GM18909 (cell line): Measurements from ENCODE around the gene RNASE13.
A peak's percentile ranks its signal among the peaks of the same experiment; 100 is the strongest.
"Not testable (repeated sequence)": the region's sequence is repeated elsewhere in the genome, so short reads cannot be mapped to it uniquely, and the experiment has no call there.

Experiments used
- ATAC-seq: cut with Tn5 transposase; IDR thresholded peaks from one replicate; pipeline ENCODE4 v1.9.1; 2021; ENCODE audit warnings: mild to moderate bottlenecking; ENCODE audit not compliant: unreplicated experiment, poor library complexity

Gene RNASE13

DNA sequence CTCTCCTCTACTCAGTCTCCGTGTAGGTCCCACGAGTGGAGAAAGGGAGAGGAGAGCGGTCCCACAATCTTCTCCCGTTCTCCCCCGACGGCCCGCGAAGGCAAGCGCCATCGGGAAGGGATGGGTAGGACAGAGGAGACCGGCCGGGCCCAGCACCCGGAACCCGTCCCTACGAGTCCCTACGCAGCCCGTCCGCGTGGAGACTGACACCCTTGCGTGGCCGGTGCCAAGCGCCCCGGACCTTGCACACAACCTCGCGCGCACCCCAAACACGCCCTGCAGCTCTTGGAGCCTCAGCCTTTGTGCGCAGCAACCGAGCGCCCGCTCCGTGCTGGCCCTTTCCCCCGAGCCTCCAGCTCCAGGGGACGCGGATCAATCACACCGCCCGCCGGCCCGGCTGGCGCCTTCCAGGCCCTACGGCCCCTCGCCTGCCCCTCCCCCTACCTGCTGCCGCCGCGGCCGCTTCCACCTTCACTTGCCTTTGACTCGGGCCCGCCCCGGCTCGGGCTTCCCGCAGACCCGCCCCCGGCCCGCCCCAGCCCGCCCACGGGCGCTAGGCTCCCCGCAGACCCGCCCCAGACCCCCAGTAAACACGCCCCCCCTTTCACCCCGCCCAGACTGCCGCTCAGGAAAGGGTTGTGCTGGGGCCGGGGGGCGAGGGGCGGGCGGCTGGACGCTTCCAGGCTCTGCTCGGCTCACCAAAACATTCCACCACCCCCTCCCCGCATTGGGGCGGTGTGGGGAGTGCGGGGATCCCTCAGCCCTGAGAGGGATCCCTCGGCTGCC, 9.8 kb downstream of the RNASE13 start, which contains the start of gene NDRG2:
Gene NDRG2, minus strand, starts transcription at position 477 of the 786 bp plus-strand sequence. CDS start 1,746 bp downstream, outside the sequence.
- peak; percentile 48 for ATAC-seq

DNA sequence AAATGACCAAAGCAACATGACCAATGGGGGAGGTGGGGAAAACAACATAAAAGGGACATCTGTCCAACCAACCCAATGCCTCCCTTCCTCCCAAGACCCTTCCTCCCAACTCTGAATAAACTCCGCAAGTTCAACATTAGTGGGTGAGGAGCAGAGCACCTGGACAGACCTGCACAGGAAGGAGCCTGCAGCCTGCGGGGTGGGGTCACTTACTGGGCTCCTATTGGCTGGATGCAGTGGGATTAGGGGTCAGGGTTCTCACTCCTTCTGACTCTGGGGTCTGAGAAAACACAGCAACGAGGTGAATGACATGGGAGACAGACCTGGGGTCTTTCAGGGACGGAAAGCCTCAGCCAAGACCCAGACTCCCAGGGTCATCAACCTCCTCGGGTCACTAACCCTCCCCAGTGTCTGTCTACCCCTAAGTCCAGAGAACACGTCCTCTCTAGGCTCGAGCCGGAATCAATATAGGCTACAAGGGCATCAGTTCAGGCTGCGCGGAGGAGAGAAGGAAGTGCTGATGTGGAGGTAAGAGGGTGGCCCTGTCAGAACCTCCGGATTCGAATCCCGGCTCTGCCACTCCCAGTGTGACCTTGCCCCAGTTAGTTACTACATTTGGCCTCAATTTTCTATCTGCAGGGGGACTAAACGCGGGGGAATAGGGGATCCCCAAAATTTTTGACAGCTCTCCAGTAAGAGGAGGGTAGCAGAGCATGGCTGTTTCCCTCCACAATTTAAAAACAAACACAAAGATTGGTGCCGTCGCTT, 10.6 kb downstream of the RNASE13 start:
- ATAC-seq = no peak

DNA sequence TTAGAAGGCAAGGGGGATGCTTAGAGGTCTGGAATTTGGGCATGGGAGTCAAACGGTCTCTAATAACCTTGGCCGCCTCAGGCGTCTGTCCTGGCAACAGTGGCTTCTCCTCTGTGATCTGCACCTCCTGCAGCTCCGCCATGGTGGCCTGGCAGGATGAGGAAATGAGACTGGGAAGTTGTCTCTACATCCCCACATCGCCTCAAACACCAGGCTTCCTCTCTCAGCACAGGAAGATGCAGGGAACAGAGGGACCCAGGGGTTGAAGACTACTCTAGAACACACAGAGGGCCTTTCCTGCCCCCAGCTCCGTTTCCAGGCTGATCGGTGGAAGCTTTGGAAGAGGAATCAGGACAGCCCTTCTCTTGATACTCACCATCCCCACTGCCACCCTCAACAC, 11.4 kb downstream of the RNASE13 start:
- no peak for ATAC-seq

DNA sequence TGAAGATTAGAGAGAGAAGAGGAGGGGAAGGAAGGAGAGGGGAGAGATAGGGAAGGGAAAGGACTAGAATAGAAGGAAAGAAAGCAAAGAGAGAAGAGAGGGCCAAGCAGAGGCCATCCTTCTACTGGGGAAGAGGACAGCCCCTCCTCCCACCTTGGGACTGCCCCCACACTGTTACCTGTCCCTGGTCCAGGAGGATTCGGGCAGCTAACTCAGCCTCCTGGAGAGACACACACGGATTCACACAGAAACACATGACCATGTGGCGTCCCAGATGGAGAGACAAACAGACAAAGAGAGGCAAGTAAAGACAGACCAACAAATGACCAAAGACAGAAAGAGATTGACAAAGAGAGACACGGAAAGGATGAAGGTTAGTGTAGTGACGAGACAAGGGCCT, 11.9 kb downstream of the RNASE13 start:
- no peak for ATAC-seq

DNA sequence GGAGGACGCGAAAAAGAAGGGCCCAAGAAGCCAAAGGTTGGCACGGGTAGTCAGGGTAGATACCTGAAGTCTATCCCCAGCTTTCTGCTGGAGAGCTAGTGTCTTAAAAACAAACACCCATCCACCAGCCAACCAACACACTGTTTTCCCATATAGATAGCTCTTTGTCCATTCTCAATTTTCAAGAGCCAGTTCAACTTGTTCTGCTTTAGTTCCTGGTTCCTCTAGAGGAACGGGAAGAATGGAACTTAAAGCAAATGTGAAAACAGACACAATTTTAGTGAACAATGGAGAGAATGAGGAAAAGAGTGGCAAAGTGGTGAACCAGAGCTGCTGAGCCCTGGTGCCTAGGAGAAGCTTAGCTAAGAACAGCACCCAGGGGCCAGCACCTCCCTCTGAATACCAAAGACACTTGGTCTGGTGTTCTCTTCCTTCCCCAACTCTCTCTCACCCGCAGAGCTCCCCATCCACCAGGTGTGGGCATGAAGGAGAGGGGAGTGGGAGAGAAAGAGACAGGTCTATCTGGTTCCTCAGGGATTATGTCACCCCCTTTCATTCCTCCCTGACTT, 13.5 kb downstream of the RNASE13 start:
- ATAC-seq = no peak

DNA sequence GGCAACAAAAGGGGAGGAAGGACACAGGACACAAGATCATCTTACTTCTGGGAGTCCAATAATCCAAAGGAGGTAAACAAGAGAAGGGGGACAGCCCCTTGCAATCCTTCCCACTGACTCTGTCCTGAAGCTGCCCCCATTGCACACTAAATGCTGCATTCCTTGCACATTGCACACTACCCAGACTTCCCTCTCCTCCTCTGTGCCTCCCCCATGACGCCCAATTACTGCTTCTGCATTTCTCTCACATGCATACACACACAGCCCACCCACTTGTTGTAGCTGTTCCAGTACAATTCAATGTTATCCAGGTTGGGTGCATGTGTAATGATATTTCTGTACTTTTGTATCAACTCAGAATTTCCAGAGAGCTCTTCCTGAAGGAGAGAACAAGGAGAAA, 15.2 kb downstream of the RNASE13 start:
- no peak for ATAC-seq

DNA sequence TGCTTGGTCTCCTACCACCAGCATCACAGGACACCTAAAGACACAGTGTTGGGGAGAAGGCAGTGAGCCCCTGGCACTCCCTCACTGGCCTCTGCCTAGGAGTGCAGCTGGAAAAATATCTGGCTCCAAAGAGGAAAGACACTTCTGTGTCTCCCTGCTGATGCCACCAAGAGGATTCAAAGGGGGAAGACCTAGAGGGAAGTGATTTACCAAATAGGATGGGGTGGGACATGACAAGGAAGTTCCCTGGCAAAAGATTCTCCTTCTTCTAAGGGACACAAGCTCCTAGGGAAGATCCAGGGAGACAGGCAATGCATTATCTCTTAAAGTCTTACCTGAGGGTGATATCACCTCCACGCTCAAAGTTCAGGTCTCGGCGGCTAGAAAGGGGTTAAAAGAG, 15.8 kb downstream of the RNASE13 start:
- ATAC-seq = no peak

DNA sequence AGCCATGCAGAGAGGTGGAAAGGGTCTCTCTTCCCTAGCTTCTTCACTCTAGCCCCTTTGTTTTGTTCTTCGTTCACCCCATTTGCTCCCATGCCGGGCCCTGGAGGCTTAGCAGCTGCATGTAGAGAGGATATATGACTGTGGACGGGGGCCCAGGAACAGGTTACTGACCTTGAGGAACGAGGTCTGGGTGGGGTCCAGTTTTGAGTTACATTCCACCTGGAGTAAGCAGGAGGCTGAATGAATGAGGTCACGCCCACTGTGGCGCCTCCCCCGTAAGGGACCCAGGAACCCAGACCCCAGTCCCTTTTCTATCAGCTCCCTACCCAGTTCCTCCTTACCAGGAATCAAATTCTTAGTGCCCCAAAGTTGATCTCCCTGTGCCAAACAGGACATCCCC, 16.3 kb downstream of the RNASE13 start:
- no peak for ATAC-seq

DNA sequence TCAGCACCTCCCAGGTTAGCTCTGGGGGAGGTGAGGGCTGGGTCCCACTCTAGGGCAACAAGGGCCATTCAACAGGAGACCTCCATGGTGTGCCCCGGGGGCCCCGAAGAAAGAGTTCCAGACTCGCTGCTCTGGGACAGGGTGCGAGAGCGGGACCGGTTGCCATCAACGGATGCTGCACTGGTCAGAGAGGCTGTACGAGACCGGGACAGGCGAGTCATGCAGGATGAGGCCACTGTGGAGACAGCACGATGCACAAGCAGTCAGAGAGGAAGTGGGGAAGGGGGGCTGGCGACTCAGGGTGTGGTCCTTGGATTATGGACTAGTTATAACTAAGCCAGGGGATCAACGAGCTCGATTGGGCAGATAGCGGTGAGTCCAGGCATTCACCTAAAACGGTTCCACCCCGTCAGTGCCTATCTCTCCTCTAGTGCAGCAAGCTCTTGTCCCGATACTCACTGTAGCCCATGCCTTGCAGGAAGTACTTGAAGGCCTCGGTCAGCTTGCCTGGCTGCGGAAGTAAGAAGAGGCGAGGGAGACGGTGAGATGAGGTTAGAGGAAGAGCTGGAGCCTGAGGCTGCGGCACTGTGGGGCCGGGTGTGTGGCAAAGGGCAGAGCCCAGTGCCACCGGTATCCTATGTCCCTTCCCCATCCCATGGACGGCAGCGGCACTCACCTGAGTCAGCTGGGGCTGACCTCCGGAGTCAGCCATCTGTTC, 16.9 kb downstream of the RNASE13 start:
- ATAC-seq = no peak

DNA sequence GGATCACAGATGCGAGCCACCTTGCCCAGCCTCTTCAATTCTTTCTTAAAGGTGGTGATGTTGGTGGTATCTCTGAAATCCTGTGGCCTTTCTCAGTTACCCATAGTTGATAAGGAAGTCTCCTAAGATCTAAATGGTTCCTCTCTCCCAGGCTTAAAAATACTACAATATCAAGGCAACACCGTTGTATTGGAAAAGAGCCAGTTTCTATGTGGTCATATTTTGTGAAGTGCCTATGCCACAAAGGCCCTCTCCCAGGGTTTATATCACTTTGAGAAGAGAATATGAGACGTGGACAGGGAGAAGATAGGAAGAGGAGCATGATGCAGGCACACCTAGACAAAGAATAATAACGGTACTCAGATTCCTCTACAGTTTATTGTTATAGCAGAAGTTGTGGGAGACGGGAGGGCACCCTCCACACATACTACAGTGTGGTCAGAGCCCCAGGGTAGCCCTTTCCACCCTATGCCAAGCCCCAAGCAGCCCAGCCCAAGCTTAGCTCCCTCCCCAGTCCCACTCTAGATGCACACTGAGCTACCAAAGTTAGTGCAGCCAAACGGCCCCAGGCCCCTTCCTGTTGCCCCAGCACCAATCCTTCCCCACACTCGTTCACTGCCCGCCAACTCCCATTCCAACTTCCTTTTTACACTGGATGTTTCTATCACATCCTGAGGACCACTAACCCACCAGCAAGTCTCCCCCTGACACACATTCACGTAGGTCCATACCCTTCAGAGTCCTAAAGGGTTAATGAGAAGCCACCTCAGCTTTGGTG, 18.0 kb downstream of the RNASE13 start:
- no peak for ATAC-seq

DNA sequence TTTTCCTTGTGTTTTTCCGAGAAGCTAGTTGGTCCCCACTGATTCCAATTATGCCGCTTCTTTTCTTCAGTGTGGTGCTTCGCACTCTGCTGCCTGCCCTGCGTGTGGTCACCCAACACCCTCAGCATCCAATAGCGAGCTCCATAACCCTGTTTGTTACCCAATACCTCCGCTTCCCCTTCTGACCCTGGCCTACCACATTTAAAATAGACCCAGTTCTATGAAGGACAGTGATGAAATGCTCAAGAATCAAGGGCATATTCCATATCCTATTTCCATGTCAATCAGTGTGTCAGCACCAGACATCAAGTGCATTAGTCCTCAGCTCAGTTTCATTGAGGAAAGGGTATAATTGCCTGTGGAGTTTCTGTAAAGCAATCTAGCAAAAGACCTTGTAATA, 19.3 kb downstream of the RNASE13 start:
- ATAC-seq = no peak

DNA sequence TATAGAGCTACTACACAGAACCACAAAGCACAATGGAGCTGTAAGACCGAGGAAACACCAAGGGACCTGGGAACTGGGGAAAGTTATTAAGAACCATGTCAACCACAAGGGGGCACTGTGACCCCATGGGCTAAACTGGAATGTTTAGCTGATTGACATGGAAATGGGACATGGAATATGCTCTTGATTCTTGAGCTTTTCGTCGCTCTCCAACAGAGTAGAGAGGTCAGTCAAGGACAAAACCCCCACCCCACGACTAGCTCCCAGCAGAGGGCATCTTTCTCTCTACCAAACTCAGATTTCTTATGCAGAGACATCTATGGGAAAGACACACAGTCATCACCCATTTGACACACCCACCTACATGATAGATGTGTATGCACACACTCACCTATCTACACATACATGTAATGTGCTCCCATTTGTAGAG, 19.8 kb downstream of the RNASE13 start:
- ATAC-seq = no peak

DNA sequence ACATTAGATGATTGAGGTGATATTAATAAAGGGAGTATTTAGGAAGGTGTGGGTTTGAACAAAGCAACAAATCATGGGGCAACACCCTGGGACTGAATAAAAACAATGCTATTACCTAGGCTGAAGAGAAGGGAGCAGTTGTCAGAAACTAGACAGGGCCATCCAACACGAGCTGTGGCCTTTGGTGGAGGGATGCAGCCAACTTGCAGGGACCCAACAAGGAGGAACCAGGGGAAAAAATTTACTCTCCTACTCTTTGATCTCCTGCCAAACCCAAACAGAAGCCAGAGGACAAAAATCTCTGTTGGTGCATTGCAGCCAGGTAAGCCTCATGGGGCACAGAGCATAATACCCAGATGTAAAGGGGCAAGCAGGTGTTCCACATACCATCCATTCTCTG, 23.5 kb downstream of the RNASE13 start:
- no peak for ATAC-seq

DNA sequence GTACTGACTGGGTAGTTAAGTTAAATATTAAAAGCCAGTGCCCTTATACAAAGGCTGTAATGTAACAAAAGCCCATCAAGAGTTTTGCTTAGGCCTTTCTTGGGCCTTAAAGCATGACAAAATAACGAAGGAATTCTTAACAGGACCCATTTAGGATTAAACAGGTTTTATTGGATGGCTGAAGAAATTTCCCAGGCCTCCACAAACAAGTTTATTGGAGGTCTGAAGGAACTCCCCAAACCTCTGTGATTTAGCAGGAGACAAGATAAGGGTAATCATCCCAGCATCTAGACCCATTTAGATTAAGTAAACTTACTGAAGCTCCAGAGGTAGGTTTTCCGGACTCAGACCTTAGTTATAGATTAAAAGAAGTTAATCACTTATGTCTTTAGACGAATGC, 24.9 kb downstream of the RNASE13 start:
- not testable (repeated sequence) for ATAC-seq

DNA sequence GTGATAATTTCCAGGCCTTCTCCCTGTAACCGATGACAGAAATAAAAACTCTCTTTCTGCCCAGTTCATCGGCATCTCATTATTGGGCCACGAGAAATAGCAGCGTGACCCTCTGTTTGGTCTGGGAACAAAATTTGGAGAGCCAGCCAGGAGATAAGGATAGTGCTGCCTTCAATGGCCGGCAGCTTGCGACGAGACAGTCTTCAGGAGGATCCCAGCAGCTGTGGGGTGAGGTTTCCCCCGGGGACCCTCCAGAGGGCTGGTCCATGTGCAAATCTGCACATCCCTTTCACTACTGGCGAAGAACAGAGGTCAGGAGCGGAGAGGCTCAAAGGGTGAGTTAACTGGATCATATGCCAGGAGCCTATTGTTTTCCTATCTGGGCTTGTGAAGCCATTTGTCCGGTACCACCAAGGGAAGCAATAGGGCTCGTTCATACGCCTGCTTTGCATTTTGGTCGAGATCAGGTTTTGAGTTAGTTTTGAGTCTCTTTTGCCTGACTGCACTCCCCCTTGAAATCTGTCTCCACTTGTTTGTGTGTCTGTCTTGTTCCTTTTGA, 30.7 kb downstream of the RNASE13 start:
- no peak for ATAC-seq

DNA sequence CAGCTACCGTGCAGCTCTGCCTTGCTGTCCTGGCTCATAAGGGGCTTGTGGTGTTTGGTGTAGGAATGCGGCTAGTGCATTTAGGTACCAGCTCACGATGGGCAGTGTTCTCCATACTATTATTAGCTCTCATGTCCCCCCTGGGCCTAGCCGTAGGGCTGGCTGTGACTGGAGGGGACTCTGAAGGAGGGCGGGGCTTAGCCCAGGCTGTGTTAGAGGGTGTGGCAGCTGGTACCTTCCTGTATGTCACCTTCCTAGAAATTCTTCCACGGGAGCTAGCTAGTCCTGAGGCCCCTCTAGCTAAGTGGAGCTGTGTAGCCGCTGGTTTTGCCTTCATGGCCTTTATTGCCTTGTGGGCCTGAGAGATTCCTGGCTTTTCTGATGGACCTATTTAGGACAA, 33.4 kb downstream of the RNASE13 start:
- no peak for ATAC-seq

DNA sequence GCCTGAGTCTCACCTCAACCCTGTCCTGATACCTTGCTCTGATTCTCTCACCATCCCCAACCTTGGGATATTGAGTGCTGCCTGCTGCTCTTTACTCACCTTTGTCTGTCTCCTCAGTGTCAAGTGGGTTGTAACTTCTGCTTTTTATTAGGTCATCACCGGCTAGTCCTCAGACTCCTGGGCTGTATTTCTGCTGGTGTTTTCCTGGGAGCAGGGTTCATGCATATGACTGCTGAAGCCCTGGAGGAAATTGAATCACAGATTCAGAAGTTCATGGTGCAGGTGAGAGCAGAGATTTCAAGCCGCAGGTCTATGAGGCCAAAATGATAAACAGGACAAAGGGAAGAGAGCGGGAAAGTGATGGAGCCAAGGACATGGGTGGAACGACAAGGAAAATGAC, 35.0 kb downstream of the RNASE13 start:
- ATAC-seq = no peak

DNA sequence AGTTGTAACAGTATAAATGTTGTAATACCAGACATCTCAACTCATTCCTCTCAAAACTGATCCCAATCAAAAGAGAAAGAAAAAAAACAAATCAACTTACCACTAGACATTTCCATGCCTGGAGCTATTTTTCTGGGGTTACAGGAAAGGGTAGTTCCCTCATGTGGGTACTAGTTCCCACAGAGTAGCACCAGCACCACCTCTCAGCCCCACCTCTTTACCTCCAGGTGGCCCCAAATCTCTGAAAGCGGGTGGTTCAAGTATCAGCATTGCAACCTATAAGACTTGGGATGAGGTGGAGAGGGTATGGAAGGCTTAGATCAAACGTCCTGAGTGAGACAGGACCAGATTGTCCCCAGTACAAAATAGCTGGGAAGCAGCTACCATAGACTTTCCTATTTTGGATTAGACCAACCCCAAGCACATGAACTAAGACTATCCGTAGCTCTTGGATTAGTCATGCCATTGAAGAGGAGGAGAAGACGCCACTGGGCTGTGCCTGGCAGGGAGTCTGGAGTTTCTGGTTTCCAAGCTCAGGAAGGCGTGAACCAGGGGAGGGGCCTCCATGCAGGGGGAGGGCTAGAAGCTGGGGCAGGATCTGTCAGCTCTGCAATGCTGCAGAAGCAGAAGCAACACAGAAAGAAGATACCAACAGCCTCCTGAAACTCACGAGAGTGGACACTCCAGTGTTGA, 35.8 kb downstream of the RNASE13 start, which contains the start of gene SLC39A2:
Gene SLC39A2, plus strand, starts transcription at position 620 of the 693 bp plus-strand sequence. CDS start 154 bp downstream, outside the sequence.
- ATAC-seq = no peak

DNA sequence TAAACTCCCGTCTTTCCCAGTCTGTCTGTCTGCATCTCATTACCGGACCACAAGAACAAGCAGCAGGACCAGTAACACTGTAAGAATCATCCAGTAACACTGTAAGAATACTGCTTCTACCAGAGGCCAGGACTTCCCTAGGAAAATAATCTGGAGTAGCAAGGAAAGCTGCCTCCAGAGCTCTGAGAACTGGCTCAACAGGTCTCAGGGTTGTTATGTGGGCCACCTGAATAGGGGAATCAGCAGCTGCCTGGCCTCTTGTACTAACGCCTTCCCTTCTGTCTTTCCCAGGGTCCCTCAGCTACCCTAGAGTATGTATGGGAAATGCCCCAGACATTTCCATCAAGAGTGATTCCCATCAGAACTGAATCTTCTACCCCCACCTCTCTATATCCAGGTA, 36.5 kb downstream of the RNASE13 start:
- ATAC-seq = no peak
